Measurements from ENCODE around the gene CLHC1.

DNA sequence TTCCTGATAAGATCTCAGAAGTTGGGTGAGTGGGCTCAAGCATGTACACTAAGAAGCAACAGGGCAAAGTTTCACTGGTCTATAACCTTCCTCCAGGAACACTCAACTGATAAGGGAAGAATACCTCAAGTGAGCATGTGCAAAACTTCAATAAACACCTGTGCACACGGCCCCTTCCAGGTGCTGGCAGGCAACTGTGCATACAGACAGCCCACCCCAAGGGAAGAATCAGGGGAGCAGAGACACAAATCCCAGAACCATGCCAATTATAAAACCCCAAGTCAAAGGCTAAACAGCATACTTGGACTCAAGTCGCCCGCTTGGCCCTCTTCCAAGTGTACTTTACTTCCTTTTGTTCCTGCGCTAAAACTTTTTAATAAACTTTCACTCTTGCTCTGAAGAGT lies 96.0 kb downstream of the CLHC1 start:
- no peak for TF ChIP-seq POLR2A (IDR thresholded peaks at IDR 0.05; ENCODE audit: low read depth, low read length)
- no peak for TF ChIP-seq TAF1 (IDR thresholded peaks at IDR 0.05; ENCODE audit: borderline replicate concordance, low read depth, low read length)
